ENCODE measurements around the gene NOS3.

DNA sequence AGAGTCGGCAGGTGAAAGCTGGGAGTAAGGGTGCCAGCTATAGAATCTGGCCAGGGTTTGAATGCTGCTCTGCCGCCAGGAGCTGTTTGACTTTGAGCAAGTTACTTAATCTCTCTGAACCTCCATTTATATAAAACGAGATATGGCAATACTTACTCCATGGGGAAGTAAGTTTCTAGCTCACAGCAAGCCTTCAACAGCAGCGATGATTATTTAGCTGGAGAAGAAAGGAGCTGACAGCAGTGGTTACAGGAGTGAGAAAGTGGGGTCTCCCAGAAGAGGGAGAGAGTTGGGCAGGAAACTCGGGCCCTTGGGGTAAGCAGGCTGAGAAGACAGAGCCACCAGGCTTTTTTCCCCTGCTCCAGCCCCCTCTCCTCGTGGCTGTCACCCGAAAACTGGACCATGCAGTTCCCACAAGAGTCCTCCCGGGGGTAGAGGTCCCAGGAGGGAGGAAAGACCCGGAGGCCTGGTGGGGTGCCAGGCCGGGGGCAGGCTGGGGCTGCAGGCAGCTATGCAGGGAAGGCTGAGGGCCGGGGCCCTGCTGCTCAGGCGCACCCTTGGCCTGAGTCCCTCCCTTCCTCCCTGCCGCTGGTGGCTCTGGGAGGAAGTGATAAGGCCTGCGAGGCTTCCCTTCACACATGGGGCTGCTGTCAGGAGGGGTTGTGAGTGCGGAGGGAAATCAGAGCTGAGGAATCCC lies 3.5 kb downstream of the NOS3 start:
- TF ChIP-seq POLR2A (IDR thresholded peaks at IDR 0.05) (no peak), CTCF (IDR thresholded peaks at IDR 0.05) (no peak)
